Airway epithelial cell (primary cell): ENCODE measurements around the gene BTN2A1. TPM values are rescaled to one million over a fixed set of nuclear protein-coding genes. Genes with fewer than 3 reads are reported as not detected.

Experiments used
- total RNA-seq: library from RNA; depleted of rRNA; stranded (reverse); fragments of >200 nt; gene quantifications from 2 replicates; pipeline ENCODE4 v1.2.3, GENCODE V29; 2015

The BTN2A1 gene
- total RNA-seq, result 3.5 and 3.7 TPM in 2 replicates

GRCh38 chr6:26457806-26458688 is at the start of gene BTN2A1:
TSS of gene BTN2A1 (plus strand) at chr6:26457955. CDS start at chr6:26458637, 682 bp downstream.

GRCh38 chr6:26500102-26500501 is 42.3 kb downstream of the BTN2A1 start, which contains the start of gene BTN1A1:
TSS of gene BTN1A1 (plus strand) at chr6:26500303. CDS start at chr6:26501287, 984 bp downstream.

Other genes with a start within 250 kb of the BTN2A1 start
- gene BTN3A2, start 92.8 kb upstream of the BTN2A1 start, total RNA-seq, result 6.4 and 7.5 TPM in 2 replicates
- gene BTN2A2, start 74.8 kb upstream of the BTN2A1 start, total RNA-seq, result 4.0 and 6.3 TPM in 2 replicates
- 4.7 and 6.2 TPM in 2 replicates for gene BTN3A1, start 55.7 kb upstream of the BTN2A1 start, total RNA-seq
- 1.4 TPM in 2 replicates for gene BTN3A3, start 17.5 kb upstream of the BTN2A1 start, total RNA-seq
- not detected in 2 replicates for gene BTN1A1, start 42.3 kb downstream of the BTN2A1 start, total RNA-seq
- gene HMGN4, start 80.4 kb downstream of the BTN2A1 start, total RNA-seq, result 49.7 and 62.7 TPM in 2 replicates
- gene ABT1, start 139.0 kb downstream of the BTN2A1 start, total RNA-seq, result 14.1 and 20.0 TPM in 2 replicates
- gene ZNF322, start 201.8 kb downstream of the BTN2A1 start, total RNA-seq, result 5.2 and 6.7 TPM in 2 replicates